Measurements from ENCODE around the gene ENPP6.

The ENPP6 gene

DNA sequence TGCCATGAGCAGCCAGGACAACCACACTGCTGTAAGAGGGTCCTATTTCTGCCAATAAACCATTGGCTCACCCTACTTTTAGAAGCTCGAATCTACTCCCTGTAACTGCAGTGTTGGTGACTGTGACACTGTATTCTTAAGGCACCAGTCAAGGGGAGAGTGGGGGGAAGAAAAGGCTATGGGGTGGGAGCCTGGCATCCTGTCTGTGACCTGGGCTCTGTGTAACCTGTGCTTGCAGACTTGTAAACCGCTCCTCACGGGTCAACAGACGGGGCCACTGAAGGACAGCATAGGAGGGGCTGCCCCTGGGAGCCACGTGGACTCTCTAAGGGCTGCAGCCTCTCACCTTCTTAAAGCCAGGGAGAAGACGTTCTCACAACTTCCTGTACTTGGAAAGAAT lies 42.2 kb upstream of the ENPP6 start:
- no peak overlapping the region for H3K4me3 ChIP-seq (ENCODE audit: low read length)
- no peak overlapping the region for H3K9ac ChIP-seq (ENCODE audit: low read length)
- no peak overlapping the region for H3K27ac ChIP-seq (ENCODE audit: low read length)
- TF ChIP-seq EZH2phosphoT487 (IDR thresholded peaks at IDR 0.05; ENCODE audit: low read depth) = no peak
- TF ChIP-seq, protein P1, sequence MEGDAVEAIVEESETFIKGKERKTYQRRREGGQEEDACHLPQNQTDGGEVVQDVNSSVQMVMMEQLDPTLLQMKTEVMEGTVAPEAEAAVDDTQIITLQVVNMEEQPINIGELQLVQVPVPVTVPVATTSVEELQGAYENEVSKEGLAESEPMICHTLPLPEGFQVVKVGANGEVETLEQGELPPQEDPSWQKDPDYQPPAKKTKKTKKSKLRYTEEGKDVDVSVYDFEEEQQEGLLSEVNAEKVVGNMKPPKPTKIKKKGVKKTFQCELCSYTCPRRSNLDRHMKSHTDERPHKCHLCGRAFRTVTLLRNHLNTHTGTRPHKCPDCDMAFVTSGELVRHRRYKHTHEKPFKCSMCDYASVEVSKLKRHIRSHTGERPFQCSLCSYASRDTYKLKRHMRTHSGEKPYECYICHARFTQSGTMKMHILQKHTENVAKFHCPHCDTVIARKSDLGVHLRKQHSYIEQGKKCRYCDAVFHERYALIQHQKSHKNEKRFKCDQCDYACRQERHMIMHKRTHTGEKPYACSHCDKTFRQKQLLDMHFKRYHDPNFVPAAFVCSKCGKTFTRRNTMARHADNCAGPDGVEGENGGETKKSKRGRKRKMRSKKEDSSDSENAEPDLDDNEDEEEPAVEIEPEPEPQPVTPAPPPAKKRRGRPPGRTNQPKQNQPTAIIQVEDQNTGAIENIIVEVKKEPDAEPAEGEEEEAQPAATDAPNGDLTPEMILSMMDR (IDR thresholded peaks at IDR 0.05; ENCODE audit: low read depth, low read length) = no peak
- no peaks in the 10 kb centered on the region for H3K9me3 ChIP-seq (ENCODE audit: insufficient read depth, low read length)
- H3K36me3 ChIP-seq (replicated peaks; ENCODE audit: low read depth, low read length) = no peaks in the 10 kb centered on the region
- no peak overlapping the region for H2AFZ ChIP-seq (ENCODE audit: low read depth, low read length)
- peaks cover 10% of the 10 kb centered on the region for H3K4me1 ChIP-seq (ENCODE audit: low read length)
- no peaks in the 10 kb centered on the region for H4K20me1 ChIP-seq (ENCODE audit: insufficient read depth, low read length)
- H3K79me2 ChIP-seq (ENCODE audit: low read length) = peaks cover 9% of the 10 kb centered on the region
- no peak overlapping the region for H3K4me2 ChIP-seq (ENCODE audit: low read length)
- no peaks in the 10 kb centered on the region for H3K27me3 ChIP-seq (ENCODE audit: low read depth, low read length)

DNA sequence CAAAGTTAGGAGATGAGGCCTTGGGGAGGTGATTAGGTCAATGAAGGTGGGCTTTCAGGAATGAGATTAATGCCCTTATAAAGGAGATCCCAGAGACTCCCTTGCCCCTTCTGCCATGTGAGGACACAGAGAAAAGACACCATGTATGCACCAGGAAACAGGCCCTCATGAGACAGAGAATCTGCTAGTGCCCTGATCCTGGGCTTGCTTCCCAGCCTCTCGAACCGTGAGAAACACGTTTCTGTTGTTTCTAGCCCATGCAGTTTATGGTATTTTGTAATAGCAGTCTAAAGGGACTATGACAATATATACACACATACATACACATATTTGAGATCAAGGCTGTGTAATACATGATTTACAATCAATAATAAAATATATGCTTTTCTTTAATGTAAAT lies 41.4 kb upstream of the ENPP6 start:
- no peak overlapping the region for H3K4me3 ChIP-seq (ENCODE audit: low read length)
- H3K79me2 ChIP-seq (ENCODE audit: low read length) = peaks cover 9% of the 10 kb centered on the region
- no peak overlapping the region for H3K9ac ChIP-seq (ENCODE audit: low read length)
- no peaks in the 10 kb centered on the region for H4K20me1 ChIP-seq (ENCODE audit: insufficient read depth, low read length)
- no peak overlapping the region for H3K27ac ChIP-seq (ENCODE audit: low read length)
- no peak overlapping the region for H3K4me2 ChIP-seq (ENCODE audit: low read length)
- H2AFZ ChIP-seq (ENCODE audit: low read depth, low read length) = no peak overlapping the region
- H3K27me3 ChIP-seq (ENCODE audit: low read depth, low read length) = no peaks in the 10 kb centered on the region
- peaks cover 10% of the 10 kb centered on the region for H3K4me1 ChIP-seq (ENCODE audit: low read length)
- H3K36me3 ChIP-seq (replicated peaks; ENCODE audit: low read depth, low read length) = no peaks in the 10 kb centered on the region
- no peaks in the 10 kb centered on the region for H3K9me3 ChIP-seq (ENCODE audit: insufficient read depth, low read length)
- no peak for TF ChIP-seq EZH2phosphoT487 (IDR thresholded peaks at IDR 0.05; ENCODE audit: low read depth)
- TF ChIP-seq, protein P1 (IDR thresholded peaks at IDR 0.05; ENCODE audit: low read depth, low read length) = no peak

DNA sequence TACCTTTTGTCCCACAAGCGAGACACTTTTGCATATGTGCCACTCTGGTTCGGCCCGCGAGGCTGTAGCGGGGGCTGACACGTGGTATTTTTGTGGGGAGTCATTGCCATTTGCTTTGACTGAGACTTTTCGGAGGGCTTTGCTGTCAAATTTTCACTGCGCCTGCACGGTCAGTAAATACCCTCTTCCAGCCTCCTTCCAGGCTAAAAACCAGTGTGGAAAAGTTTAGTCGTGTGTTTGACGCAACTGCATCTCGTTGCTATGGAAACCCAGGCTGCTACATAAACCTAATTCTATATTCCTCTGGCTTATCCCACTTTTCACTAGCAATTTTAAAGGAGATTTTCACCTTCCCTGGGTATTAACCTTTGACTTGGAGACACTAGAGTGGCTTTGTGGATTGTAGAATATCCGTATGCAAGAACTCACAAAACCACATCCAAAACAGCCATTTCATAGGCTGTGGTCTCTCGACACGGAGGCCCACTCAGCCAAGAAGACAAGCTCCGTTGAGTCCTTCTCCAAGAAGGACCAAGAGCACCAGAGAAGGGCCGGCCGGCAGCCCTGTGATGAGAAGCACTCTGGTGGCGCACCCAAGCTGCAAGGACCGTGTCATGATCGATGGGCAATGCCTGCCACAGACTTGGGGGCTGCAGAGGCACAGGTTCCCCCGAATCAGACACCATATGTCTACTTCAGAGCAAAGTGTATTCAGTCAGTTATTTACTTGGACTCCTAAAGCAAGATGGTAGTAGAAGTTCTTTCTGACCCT lies 38.4 kb upstream of the ENPP6 start:
- Histone ChIP-seq H3K27me3 (ENCODE audit: low read depth, low read length) (no peaks in the 10 kb centered on the region), H3K27ac (ENCODE audit: low read length) (no peak overlapping the region), H3K4me3 (ENCODE audit: low read length) (no peak overlapping the region), H3K79me2 (ENCODE audit: low read length) (no peaks in the 10 kb centered on the region), H3K36me3 (replicated peaks; ENCODE audit: low read depth, low read length) (no peaks in the 10 kb centered on the region), H2AFZ (ENCODE audit: low read depth, low read length) (no peak overlapping the region), H3K9me3 (ENCODE audit: insufficient read depth, low read length) (no peaks in the 10 kb centered on the region), H3K4me2 (ENCODE audit: low read length) (no peak overlapping the region), H3K4me1 (ENCODE audit: low read length) (no peaks in the 10 kb centered on the region), H3K9ac (ENCODE audit: low read length) (no peak overlapping the region), H4K20me1 (ENCODE audit: insufficient read depth, low read length) (no peaks in the 10 kb centered on the region)
- no peak for TF ChIP-seq EZH2phosphoT487 (IDR thresholded peaks at IDR 0.05; ENCODE audit: low read depth)
- TF ChIP-seq, protein P1 (IDR thresholded peaks at IDR 0.05; ENCODE audit: low read depth, low read length) = no peak

DNA sequence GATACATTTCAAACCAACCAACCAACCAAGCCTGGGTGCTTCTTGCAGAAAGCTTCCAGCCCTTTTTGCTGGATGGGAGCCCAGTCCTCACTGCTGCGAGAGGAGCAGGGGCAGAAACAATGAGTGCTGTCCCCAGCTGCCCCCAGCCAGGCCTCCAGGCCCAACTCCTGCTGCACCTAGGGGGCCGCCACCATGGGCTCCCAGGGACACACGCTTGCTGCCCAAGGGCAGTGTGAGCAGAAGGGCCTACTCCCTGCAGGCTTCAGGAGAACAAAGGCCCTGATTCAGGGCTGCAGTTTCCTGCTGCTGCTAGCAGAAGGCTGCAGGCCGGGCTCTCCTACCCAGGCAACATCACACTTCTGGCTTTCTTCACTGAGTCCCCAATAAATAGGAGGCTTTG lies 37.7 kb upstream of the ENPP6 start:
- no peaks in the 10 kb centered on the region for H3K9me3 ChIP-seq (ENCODE audit: insufficient read depth, low read length)
- TF ChIP-seq, protein P1 (IDR thresholded peaks at IDR 0.05; ENCODE audit: low read depth, low read length) = no peak
- no peak for TF ChIP-seq EZH2phosphoT487 (IDR thresholded peaks at IDR 0.05; ENCODE audit: low read depth)
- no peaks in the 10 kb centered on the region for H3K79me2 ChIP-seq (ENCODE audit: low read length)

More for the DNA sequence above, 37.7 kb upstream of the ENPP6 start:
- Histone ChIP-seq H3K4me1 (ENCODE audit: low read length) (no peaks in the 10 kb centered on the region), H4K20me1 (ENCODE audit: insufficient read depth, low read length) (no peaks in the 10 kb centered on the region), H2AFZ (ENCODE audit: low read depth, low read length) (no peak overlapping the region), H3K27me3 (ENCODE audit: low read depth, low read length) (no peaks in the 10 kb centered on the region), H3K9ac (ENCODE audit: low read length) (no peak overlapping the region), H3K36me3 (replicated peaks; ENCODE audit: low read depth, low read length) (no peaks in the 10 kb centered on the region), H3K4me2 (ENCODE audit: low read length) (no peak overlapping the region), H3K4me3 (ENCODE audit: low read length) (no peak overlapping the region), H3K27ac (ENCODE audit: low read length) (no peak overlapping the region)
